Activated T-cell treated with anti-CD3 and anti-CD28 coated beads, Interleukin-2, amount 50 U/mL, for 4 hours (primary cell): ENCODE measurements around the gene GRIN3B. TPM values are rescaled to one million over a fixed set of nuclear protein-coding genes. Genes with fewer than 3 reads are reported as not detected.
"Not testable (repeated sequence)": the region's sequence is repeated elsewhere in the genome, so short reads cannot be mapped to it uniquely, and the experiment has no call there.

Experiments
- ATAC-seq, 2 donors: fragments of 200-7000 bp; cut with Tn5 transposase; one replicate each; pipeline ENCODE4 v1.10.0; 2021
- DNase-seq: peaks from one replicate; pipeline ENCODE4 v3.0.0-alpha.2; 2020
- H3K27me3 Mint-ChIP-seq: one replicate; pipeline ENCODE4 v1.8.0; 2021; ENCODE audit warnings: low read depth, mixed read lengths
- H3K36me3 Mint-ChIP-seq: one replicate; pipeline ENCODE4 v1.8.0; 2022; ENCODE audit warnings: mixed read lengths; ENCODE audit not compliant: insufficient read depth
- H3K4me1 Mint-ChIP-seq: one replicate; pipeline ENCODE4 v1.8.0; 2021; ENCODE audit warnings: low read depth, mixed read lengths
- H3K4me3 Mint-ChIP-seq: one replicate; pipeline ENCODE4 v1.8.0; 2021; ENCODE audit warnings: mild to moderate bottlenecking, moderate library complexity, mixed read lengths
- H3K9me3 Mint-ChIP-seq: one replicate; pipeline ENCODE4 v1.8.0; 2021; ENCODE audit warnings: mixed read lengths
- total RNA-seq, 3 donors: library from RNA; stranded (reverse); gene quantifications; one replicate each; pipeline ENCODE4 v1.2.1, GENCODE V29; 2021

GRIN3B gene
- total RNA-seq, 3 donors from 2014 or later, result 0.05 to 0.19 (median 0.08) TPM

DNA sequence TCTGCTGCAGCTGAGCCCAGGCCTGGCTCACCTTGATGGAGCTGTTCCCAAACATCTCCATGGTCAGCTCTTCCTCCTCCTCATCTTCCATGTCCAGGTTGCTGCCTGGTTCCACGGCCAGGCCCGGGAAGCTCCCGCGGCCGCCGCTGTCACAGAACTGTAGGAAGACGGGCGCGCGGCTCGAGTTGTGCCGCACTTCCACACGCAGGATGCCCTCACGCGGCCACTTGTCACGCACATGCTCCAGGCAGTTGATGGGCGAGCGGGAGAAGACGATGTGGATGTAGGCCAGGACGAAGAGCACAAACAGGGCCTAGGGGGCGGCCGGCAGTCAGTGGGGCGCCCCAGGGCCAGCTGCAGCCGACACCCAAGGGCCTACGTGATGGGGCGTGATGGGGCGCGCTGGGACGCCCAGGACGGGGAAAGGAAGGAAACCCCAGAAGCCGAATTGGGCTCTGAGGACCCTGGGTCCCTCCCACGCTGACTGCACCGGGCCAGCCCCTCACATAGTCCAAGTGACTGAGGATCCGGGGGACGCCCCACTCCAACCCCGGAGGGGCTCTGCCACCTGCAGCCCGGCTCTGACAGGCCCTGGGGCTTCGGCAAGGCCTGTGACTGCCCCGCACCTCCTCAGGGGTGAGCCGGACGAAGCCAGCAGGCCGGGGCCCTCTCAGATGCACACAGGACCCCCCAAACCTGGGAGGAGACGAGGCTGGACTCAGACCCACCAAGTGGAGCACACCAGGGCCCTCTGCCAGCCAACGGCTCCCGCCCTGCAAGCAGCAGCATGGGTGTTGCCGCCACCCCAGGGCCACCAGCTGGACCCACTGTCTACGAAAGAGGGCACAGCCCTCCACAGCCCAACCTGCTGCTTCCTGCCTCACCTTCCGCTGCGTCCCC is 14.2 kb downstream of the GRIN3B start:
- Mint-ChIP-seq H3K4me1 (peaks cover 30% of the 10 kb centered on the region), H3K4me3 (no peak overlapping the region), H3K36me3 (peaks cover 2% of the 10 kb centered on the region), H3K27me3 (no peaks in the 10 kb centered on the region), H3K9me3 (no peaks in the 10 kb centered on the region)
- DNase-seq (no peak), ATAC-seq (no peak)

DNA sequence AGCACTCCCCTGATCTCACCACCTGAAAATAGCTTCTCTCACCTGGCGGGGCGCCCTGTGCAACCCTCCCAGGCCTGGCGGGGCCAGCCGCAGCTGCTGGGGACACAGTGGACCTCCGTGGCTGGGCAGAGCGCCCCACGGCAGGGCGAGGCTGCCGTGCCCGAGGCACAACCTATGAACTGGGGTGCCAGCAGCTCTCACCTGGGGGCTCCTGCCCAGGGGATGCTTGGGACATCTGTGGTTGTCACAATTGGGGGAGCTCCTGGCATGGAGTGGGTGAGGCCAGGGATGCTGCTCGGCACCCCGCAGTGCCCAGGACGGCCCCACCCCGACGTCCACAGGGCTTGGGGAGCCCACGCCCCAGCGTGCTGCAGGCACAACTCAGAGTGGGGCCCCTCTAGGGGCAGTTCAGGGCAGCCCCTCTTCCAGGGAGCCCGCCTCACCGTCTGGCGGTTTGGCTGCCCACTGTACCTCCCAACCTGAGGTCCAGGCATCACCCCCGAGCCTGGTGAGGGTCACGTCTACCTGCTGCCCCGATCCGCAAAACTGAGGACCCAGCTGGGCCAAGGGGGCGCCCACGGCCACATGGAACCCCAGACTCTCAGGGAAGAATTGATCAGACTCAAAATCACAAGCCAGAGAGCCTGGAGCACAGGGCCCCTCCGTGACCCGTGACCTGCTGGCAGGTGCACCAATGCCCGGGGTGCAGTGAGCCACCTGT is 15.0 kb downstream of the GRIN3B start:
- H3K9me3 Mint-ChIP-seq, result no peaks in the 10 kb centered on the region
- H3K4me1 Mint-ChIP-seq, result peaks cover 33% of the 10 kb centered on the region
- no peaks in the 10 kb centered on the region for H3K27me3 Mint-ChIP-seq
- DNase-seq, result no peak
- no peak for ATAC-seq
- H3K36me3 Mint-ChIP-seq, result peaks cover 2% of the 10 kb centered on the region
- H3K4me3 Mint-ChIP-seq, result no peak overlapping the region

DNA sequence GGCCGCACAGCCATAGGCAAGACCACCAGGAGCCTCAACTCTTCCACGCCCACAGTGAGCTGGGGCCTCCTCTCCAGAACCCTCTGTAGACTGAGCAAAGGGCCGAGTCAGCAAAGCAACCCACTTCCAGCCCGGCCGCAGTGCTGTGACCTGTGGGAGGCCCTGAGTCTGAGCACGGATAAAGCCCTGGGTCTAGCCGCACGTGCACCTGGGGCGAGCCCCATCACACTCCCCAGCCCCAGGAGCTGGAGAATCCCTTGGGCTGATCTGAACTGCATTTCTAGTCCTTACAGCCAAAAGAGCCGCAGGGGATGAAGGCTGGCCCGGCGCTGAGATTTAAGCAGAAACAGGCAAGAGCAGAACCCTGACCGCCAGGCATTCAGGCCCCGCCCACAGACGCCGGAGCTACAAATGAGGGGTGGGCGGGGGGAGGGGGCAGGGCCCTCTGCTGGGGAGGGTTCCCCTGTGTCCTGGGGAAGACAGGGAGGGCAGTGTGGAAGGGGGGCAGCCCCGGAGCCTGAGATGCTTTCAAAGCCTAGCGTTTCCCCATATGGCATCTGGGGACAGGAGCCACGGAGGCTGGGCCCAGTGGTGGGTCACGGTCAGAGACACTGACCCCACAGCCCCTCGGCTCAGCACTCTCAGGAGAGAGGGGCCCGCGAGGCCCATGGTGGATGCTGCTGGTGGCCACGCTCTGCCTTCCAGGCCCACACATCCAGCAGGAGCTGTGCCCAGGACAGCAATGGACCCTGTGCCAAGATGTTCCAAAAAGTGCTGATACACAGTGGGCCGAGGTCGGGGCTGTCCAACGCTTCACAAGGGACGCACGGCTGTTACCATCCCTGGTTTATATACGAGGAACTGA is 15.8 kb downstream of the GRIN3B start:
- ATAC-seq (no peak), DNase-seq (no peak)
- H3K4me3 Mint-ChIP-seq, result no peak overlapping the region
- H3K4me1 Mint-ChIP-seq, result peaks cover 33% of the 10 kb centered on the region
- H3K27me3 Mint-ChIP-seq, result no peaks in the 10 kb centered on the region
- peaks cover 2% of the 10 kb centered on the region for H3K36me3 Mint-ChIP-seq
- H3K9me3 Mint-ChIP-seq, result no peaks in the 10 kb centered on the region

DNA sequence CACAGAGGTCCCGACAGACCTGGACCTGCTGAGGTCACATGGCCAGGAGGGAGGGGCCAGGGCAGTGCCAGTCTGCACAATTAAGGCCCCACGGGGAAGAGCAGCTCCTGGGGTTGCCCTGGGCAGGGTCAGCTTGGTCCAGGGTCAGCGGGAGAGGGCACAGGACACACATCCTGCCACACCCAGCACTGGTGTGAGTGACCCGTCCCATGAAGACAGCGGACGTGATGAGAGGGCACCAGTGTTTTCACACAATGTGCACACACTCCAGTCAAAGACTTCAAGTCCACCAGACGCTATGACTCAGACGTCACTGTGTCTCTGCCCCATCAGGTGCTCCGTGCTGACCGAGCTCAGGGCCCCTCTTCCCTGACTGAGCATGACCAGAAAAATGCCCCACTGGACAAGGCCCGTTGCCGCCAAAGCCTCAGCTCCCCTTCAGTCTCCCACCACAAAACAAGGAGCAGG is 16.5 kb downstream of the GRIN3B start:
- Mint-ChIP-seq H3K27me3 (no peaks in the 10 kb centered on the region), H3K4me3 (peak overlapping the region; percentile 56), H3K9me3 (no peaks in the 10 kb centered on the region), H3K36me3 (peaks cover 2% of the 10 kb centered on the region), H3K4me1 (peaks cover 35% of the 10 kb centered on the region)
- no peak for ATAC-seq
- no peak for DNase-seq

DNA sequence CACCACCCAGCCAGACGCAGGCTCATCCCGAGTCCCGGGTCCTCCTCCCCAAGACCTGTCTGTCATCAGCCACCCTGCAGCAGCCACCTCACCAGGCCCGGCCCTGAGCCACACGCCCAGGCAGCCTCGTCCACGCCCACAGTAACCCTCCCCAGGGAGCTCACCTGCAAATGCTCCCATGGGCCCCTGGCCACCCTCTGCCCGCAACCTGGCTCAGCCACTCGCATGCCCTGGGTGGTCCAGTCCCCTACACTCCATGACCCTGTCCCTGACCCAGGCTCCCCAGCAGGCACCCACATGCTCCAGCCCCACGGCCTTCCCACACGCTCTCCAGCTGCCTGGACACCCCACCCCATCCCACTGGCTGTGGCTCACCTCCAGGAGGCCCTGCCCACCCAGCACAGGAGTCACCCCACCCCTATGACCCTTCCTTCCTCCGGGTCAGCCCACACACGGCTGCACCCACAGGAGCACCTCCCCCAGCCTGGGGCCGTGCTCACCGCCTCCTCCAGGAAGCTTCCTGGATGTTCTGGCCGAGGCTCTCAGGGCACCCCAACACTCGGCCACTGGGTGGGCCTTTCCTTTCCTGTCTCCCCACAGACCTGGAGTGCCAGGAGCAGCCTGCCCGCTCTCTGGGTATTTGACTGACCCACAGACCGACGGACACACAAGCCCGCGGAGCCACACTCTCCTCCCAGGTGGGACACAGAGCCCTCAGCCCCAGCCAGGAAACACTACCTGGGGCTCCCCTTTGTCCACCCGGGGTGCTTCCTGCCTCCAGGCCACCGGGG is 17.1 kb downstream of the GRIN3B start:
- ATAC-seq (no peak), DNase-seq (no peak)
- Mint-ChIP-seq H3K4me1 (peaks cover 37% of the 10 kb centered on the region), H3K4me3 (peak overlapping the region; percentile 92), H3K27me3 (no peaks in the 10 kb centered on the region), H3K9me3 (no peaks in the 10 kb centered on the region), H3K36me3 (peaks cover 2% of the 10 kb centered on the region)

DNA sequence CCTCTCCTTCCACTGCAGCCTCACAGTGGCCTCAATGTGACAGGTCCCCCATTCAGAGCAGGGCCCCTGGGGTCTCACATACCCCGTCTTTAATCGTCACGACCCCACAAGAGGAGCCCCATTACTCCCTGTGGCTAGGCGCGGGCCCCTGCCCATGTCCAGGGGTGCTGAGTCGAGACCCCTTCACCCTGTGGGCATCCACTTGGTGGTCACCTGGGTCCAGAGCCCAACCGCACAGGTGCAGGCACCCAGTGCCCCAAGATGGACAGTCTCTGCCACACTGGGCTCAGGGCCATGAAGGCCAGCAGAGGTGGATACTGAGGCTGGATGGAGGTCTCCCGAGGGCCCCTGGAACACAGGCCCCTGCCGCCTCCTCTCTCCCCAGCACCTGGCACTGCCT is 17.7 kb downstream of the GRIN3B start:
- peak overlapping the region; percentile 92 for H3K4me3 Mint-ChIP-seq
- ATAC-seq, result no peak
- no peaks in the 10 kb centered on the region for H3K27me3 Mint-ChIP-seq
- no peaks in the 10 kb centered on the region for H3K9me3 Mint-ChIP-seq
- DNase-seq, result no peak
- H3K4me1 Mint-ChIP-seq, result peaks cover 37% of the 10 kb centered on the region
- peaks cover 2% of the 10 kb centered on the region for H3K36me3 Mint-ChIP-seq

DNA sequence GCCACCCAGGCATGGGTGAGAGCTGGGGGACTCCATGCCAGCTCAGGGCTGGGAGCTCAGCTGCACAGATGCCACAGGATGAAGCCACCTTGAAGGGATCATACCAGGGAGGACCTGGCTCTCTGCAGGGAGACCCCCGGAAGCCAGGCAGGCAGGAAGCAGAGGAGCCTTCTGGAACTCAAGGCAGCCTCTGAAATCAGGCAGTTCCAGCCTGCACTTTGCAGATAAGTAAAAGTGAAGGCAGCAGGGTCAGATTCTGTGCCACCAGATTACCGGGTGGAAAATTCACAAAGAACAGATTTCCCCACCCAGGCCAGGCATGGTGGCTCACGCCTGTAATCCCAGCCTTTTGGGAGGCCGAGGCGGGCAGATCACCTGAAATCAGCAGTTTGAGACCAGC is 18.2 kb downstream of the GRIN3B start:
- H3K36me3 Mint-ChIP-seq, result peaks cover 2% of the 10 kb centered on the region
- H3K27me3 Mint-ChIP-seq, result no peaks in the 10 kb centered on the region
- H3K4me3 Mint-ChIP-seq, result peak overlapping the region; percentile 92
- H3K4me1 Mint-ChIP-seq, result peaks cover 37% of the 10 kb centered on the region
- ATAC-seq (no peak), DNase-seq (no peak)
- H3K9me3 Mint-ChIP-seq, result no peaks in the 10 kb centered on the region

DNA sequence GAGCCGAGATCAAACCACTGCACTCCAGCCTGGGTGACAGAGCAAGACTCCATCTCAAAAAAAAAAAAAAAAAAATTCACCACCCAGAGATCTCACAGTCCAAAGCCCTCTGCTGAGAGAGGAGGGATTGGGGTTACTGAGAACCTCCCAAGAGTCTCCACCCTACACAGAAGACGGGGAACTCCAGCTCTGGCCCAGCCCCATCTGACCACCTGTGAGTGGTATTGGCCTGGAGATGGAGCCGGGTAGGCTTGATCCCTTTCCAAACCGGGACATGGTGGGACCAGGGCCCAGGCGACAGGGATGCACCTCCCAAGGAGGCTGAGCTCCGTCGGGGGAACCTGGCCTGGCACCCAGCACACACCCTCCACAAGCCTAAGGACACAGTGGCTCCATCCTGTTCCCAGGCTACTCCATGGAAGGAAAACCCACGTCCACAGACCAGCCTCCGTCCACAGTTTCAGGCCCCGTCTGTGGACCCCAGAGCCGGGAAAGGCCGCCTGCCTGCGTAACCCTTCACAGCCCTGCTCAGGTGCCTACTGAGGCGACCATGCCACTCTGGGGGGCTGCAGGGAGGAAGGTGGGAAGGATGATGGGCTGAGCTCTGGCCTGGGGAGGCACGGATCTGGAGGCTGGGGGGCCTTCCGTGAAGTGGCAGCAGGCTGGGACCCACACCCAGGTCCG is 18.9 kb downstream of the GRIN3B start:
- Mint-ChIP-seq H3K9me3 (no peaks in the 10 kb centered on the region), H3K36me3 (peaks cover 2% of the 10 kb centered on the region), H3K4me3 (peak overlapping the region; percentile 92), H3K27me3 (no peaks in the 10 kb centered on the region), H3K4me1 (peaks cover 37% of the 10 kb centered on the region)
- no peak for DNase-seq
- no peak for ATAC-seq

DNA sequence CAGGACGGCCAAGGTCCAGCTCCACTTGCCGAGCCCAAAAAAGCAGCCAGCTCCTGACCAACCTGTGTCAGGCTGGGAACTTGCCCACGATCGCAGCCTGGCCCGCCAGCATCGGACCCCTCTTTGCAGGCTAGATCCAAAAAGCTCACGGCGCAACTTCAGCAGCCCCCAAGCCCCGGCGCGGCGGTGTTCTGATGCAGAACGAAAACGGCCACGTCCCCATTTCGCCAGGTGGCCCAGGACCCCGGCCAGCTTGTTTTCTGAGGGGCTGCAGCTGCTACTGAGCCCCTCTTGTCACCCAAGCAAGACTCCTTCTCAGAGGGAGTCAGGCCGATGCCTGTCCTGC is 19.4 kb downstream of the GRIN3B start:
- no peaks in the 10 kb centered on the region for H3K9me3 Mint-ChIP-seq
- DNase-seq (no peak), ATAC-seq (no peak)
- H3K4me1 Mint-ChIP-seq, result peaks cover 37% of the 10 kb centered on the region
- H3K36me3 Mint-ChIP-seq, result peaks cover 2% of the 10 kb centered on the region
- peak overlapping the region; percentile 92 for H3K4me3 Mint-ChIP-seq
- no peaks in the 10 kb centered on the region for H3K27me3 Mint-ChIP-seq

DNA sequence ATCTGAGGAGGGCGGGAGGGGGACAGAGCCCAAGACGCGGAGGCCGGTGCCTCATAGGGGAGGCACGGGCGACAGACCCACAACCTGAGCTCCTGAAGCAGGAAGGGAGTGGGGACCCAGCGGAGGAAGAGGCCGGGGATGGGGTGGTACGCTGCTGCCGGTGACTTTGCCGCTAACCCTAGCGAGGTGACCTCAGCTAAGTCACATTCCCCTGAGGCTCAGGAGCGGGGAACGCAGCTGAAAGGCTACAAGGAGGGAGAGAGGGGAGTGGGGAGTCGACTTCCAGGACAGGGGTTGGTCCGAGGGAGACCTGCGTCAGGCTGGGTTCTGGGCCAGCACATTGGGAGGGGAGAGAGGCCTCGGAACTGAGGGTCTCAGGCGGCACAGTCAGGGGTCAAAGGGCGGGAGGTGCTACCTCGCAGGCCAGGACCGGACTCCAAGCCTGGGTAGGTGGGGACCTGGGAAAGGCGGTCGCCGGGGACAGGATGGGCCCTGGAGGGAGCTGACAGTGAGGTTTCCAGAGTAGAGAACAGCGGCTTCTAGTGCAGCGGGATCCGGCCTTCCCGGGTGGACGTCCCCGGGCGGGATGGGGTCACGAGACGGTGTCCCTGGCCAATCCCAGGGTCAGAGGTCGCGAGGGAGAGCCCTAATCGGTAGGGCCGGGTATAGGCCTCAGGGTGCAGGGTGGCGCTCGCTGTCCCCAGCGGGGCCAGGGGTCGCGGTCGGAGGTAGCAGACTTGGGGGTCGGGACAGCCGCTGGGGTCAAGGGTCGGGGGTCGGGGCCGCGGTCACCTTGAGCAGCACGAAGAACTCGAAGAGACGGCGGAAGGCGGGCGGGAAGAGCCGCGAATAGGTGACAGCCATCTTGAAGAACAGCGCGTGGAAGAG is 20.0 kb downstream of the GRIN3B start:
- Mint-ChIP-seq H3K9me3 (no peaks in the 10 kb centered on the region), H3K36me3 (peaks cover 2% of the 10 kb centered on the region), H3K4me3 (peak overlapping the region; percentile 92), H3K4me1 (peaks cover 37% of the 10 kb centered on the region), H3K27me3 (no peaks in the 10 kb centered on the region)
- DNase-seq (no peak), ATAC-seq (peak in 1 of 2 donors; percentile 1)

DNA sequence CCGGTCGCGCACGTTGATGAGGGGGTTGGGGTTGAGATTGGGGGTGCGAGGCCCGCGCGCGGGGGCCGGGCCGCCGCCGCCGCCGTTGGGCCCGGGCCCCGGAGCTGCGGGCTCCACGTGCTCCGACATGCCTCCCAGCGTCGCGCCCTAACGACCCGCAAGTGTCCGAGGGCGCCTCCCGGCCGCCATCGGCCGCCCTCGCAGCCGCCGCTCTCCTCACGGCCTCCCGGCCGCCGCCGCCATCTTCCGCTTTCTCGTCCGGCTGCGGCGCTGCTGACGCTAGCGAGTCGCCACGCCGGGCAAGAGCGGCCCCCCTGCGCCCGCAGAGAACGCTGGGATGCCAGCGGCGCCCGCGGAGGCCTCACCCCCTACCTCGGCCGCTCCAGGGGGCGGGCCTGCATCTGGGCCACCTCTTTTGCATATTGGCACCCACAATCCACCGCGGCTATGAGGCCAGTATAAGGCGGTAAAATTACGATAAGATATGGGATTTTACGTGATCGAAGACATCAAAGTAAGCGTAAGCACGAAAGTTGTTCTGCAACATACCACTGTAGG is 20.7 kb downstream of the GRIN3B start, which contains the start of gene TMEM259:
Gene TMEM259, minus strand, starts transcription at position 256 of the 558 bp plus-strand sequence. Its CDS starts 127 bp downstream, at position 129.
- peak; percentile 98 for DNase-seq
- peak; percentile 92 for ATAC-seq
- H3K27me3 Mint-ChIP-seq, result no peaks in the 10 kb centered on the region
- peaks cover 2% of the 10 kb centered on the region for H3K36me3 Mint-ChIP-seq
- no peaks in the 10 kb centered on the region for H3K9me3 Mint-ChIP-seq
- H3K4me1 Mint-ChIP-seq, result peaks cover 36% of the 10 kb centered on the region
- H3K4me3 Mint-ChIP-seq, result peak within 1 kb of the TSS; percentile 92

DNA sequence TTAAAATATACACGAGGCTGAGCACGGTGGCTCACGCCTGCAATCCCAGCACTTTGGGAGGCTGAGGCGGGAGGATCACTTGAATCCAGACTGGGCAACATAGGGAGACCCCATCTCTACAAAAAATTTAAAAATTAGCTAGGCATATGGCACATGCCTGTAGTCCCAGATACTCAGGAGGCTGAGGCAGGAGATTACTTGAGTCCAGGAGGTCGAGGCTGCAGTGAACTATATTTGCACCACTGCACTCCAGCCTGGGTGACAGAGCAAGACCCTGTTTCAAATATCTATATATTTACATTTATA is 23.6 kb downstream of the GRIN3B start:
- peaks cover 24% of the 10 kb centered on the region for H3K4me1 Mint-ChIP-seq
- DNase-seq, H3K36me3 Mint-ChIP-seq, H3K9me3 Mint-ChIP-seq, H3K4me3 Mint-ChIP-seq, ATAC-seq, H3K27me3 Mint-ChIP-seq: not testable (repeated sequence)
